ENCODE data around the gene PREX1.

PREX1 gene

DNA sequence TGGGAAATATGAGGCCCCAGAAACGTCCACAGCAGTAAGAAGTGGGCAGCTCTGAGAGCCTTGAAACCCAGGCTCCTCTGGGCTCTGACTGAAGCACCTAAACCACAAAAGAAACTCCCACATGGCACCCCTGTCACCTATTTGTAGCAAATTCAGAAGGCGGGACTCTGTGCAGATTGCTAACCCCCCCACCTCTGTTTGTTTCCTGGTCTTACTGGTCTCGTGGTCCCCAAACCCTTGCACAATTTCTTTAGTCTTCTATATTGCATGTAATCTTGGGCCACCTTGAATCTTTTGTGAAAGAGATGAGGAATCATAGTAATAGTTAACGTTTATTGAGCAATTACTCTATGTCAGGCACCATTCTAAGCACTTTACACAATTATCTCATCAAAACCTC, 154.3 kb downstream of the PREX1 start:
- Histone ChIP-seq H3K9me3 (no peaks in the 10 kb centered on the region), H3K27me3 (ENCODE audit: low read depth) (no peaks in the 10 kb centered on the region), H3K4me3 (no peak overlapping the region), H3K36me3 (replicated peaks) (no peaks in the 10 kb centered on the region), H3K4me1 (no peaks in the 10 kb centered on the region)
- no peak for DNase-seq (ENCODE audit: low spot score in 2 of 2)
- in situ Hi-C loops (cut with MboI; ENCODE audit: low sequenced_read_pairs) = no loop called here

GRCh38 chr20:48672324-48672723, 155.5 kb downstream of the PREX1 start:
- no peaks in the 10 kb centered on the region for H3K9me3 ChIP-seq
- H3K36me3 ChIP-seq (replicated peaks) = no peaks in the 10 kb centered on the region
- no peaks in the 10 kb centered on the region for H3K27me3 ChIP-seq (ENCODE audit: low read depth)
- in situ Hi-C loops (cut with MboI; ENCODE audit: low sequenced_read_pairs) = no loop called here
- H3K4me1 ChIP-seq = no peaks in the 10 kb centered on the region
- no peak for DNase-seq (ENCODE audit: low spot score in 2 of 2)
- no peak overlapping the region for H3K4me3 ChIP-seq

DNA sequence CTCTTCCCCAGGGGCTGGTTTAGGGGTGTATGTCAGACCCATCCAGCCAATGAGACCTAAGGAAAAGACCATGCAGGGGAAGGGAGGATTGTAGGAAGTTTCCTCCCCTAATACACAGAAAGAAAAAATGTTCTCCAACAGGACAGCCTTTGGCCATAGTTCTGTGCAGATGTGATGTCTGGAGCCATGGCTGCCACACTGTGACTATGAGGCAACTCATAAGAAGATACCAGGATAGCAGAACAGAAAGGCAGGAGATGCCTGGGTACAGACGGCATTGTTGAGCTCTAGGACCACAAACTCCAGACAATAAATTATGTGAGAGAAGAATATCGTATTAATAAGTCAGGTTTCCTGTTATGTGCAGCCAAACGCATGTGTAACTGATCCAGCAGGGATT, 156.7 kb downstream of the PREX1 start:
- in situ Hi-C loops (cut with MboI; ENCODE audit: low sequenced_read_pairs) = no loop called here

GRCh38 chr20:48669946-48670605, 157.7 kb downstream of the PREX1 start:
- Histone ChIP-seq H3K4me1 (no peaks in the 10 kb centered on the region), H3K4me3 (no peak overlapping the region), H3K27me3 (ENCODE audit: low read depth) (no peaks in the 10 kb centered on the region), H3K9me3 (peaks cover 3% of the 10 kb centered on the region; the same call in 1 of the 2 replicates), H3K36me3 (replicated peaks) (no peaks in the 10 kb centered on the region)
- DNase-seq (ENCODE audit: low spot score in 2 of 2) = no peak
- in situ Hi-C loops (cut with MboI; ENCODE audit: low sequenced_read_pairs) = no loop called here

More for the DNA sequence above, 156.7 kb downstream of the PREX1 start:
- Histone ChIP-seq H3K27me3 (ENCODE audit: low read depth) (no peaks in the 10 kb centered on the region), H3K4me1 (no peaks in the 10 kb centered on the region), H3K4me3 (no peak overlapping the region), H3K9me3 (no peaks in the 10 kb centered on the region), H3K36me3 (replicated peaks) (no peaks in the 10 kb centered on the region)
- DNase-seq (ENCODE audit: low spot score in 2 of 2) = no peak

- H3K4me3 ChIP-seq = no peak overlapping the region
- H3K4me1 ChIP-seq = no peaks in the 10 kb centered on the region
- no peaks in the 10 kb centered on the region for H3K27me3 ChIP-seq (ENCODE audit: low read depth)
- no peak for DNase-seq (ENCODE audit: low spot score in 2 of 2)
- in situ Hi-C loops (cut with MboI; ENCODE audit: low sequenced_read_pairs) = no loop called here
- peaks cover 3% of the 10 kb centered on the region; the same call in 1 of the 2 replicates for H3K9me3 ChIP-seq
- no peaks in the 10 kb centered on the region for H3K36me3 ChIP-seq (replicated peaks)
Measured at GRCh38 chr20:48668451-48668946, 159.3 kb downstream of the PREX1 start.

DNA sequence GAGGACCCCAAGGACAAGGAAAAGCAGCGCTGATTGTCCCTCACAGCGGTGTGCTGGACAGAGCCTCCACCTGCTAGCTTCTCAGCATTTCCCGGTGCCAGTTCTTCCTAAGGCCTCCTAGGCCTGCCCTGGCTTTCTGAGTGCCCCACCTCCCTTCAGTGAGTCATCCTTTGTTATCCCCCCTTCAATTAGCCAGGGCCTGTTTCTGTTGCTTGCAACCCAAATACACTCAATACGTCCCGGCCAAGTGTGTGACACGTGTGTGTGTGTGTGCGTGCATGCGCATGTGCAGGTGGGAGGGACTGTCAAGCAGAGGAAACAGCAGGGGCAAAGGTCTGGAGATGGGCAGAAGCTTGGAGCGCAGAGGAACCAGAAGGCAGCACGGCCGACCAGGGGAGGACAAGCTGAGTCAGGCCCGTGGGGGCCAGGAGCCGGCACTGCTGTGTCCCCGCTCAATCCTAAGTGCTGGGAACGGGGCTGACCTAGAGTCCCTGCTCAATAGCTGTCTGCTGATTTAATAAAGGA, 159.8 kb downstream of the PREX1 start:
- no peaks in the 10 kb centered on the region for H3K27me3 ChIP-seq (ENCODE audit: low read depth)
- no peak for DNase-seq (ENCODE audit: low spot score in 2 of 2)
- no peaks in the 10 kb centered on the region for H3K4me1 ChIP-seq
- no peaks in the 10 kb centered on the region for H3K36me3 ChIP-seq (replicated peaks)
- H3K4me3 ChIP-seq = no peak overlapping the region
- peaks cover 3% of the 10 kb centered on the region; the same call in 1 of the 2 replicates for H3K9me3 ChIP-seq
- in situ Hi-C loops (cut with MboI; ENCODE audit: low sequenced_read_pairs) = no loop called here

- no peaks in the 10 kb centered on the region for H3K4me1 ChIP-seq
- peaks cover 3% of the 10 kb centered on the region; the same call in 1 of the 2 replicates for H3K9me3 ChIP-seq
- no peaks in the 10 kb centered on the region for H3K36me3 ChIP-seq (replicated peaks)
- H3K4me3 ChIP-seq = no peak overlapping the region
- in situ Hi-C loops (cut with MboI; ENCODE audit: low sequenced_read_pairs) = no loop called here
- H3K27me3 ChIP-seq (ENCODE audit: low read depth) = no peaks in the 10 kb centered on the region
- no peak for DNase-seq (ENCODE audit: low spot score in 2 of 2)
Measured at GRCh38 chr20:48667481-48667880, 160.3 kb downstream of the PREX1 start.

GRCh38 chr20:48665785-48666184, 162.0 kb downstream of the PREX1 start:
- in situ Hi-C loops (cut with MboI; ENCODE audit: low sequenced_read_pairs) = no loop called here
- H3K27me3 ChIP-seq (ENCODE audit: low read depth) = no peaks in the 10 kb centered on the region
- no peaks in the 10 kb centered on the region for H3K36me3 ChIP-seq (replicated peaks)
- H3K9me3 ChIP-seq = peaks cover 3% of the 10 kb centered on the region; the same call in 1 of the 2 replicates
- no peaks in the 10 kb centered on the region for H3K4me1 ChIP-seq
- no peak overlapping the region for H3K4me3 ChIP-seq
- no peak for DNase-seq (ENCODE audit: low spot score in 2 of 2)

GRCh38 chr20:48662711-48663110, 165.1 kb downstream of the PREX1 start:
- H3K4me3 ChIP-seq = no peak overlapping the region
- no peaks in the 10 kb centered on the region for H3K4me1 ChIP-seq
- no peak for DNase-seq (ENCODE audit: low spot score in 2 of 2)
- H3K9me3 ChIP-seq = peaks cover 3% of the 10 kb centered on the region; the same call in 1 of the 2 replicates
- no peaks in the 10 kb centered on the region for H3K36me3 ChIP-seq (replicated peaks)
- H3K27me3 ChIP-seq (ENCODE audit: low read depth) = no peaks in the 10 kb centered on the region
- in situ Hi-C loops (cut with MboI; ENCODE audit: low sequenced_read_pairs) = no loop called here

- Histone ChIP-seq H3K36me3 (replicated peaks) (no peaks in the 10 kb centered on the region), H3K4me1 (no peaks in the 10 kb centered on the region), H3K9me3 (peaks cover 3% of the 10 kb centered on the region; the same call in 1 of the 2 replicates), H3K27me3 (ENCODE audit: low read depth) (no peaks in the 10 kb centered on the region), H3K4me3 (no peak overlapping the region)
- in situ Hi-C loops (cut with MboI; ENCODE audit: low sequenced_read_pairs) = no loop called here
- DNase-seq (ENCODE audit: low spot score in 2 of 2) = no peak
Measured at GRCh38 chr20:48661575-48662455, 166.0 kb downstream of the PREX1 start.

GRCh38 chr20:48660788-48661187, 167.0 kb downstream of the PREX1 start:
- Histone ChIP-seq H3K9me3 (peaks cover 3% of the 10 kb centered on the region; the same call in 1 of the 2 replicates), H3K27me3 (ENCODE audit: low read depth) (no peaks in the 10 kb centered on the region), H3K36me3 (replicated peaks) (no peaks in the 10 kb centered on the region), H3K4me3 (no peak overlapping the region), H3K4me1 (no peaks in the 10 kb centered on the region)
- in situ Hi-C loops (cut with MboI; ENCODE audit: low sequenced_read_pairs) = no loop called here
- DNase-seq (ENCODE audit: low spot score in 2 of 2) = no peak

DNA sequence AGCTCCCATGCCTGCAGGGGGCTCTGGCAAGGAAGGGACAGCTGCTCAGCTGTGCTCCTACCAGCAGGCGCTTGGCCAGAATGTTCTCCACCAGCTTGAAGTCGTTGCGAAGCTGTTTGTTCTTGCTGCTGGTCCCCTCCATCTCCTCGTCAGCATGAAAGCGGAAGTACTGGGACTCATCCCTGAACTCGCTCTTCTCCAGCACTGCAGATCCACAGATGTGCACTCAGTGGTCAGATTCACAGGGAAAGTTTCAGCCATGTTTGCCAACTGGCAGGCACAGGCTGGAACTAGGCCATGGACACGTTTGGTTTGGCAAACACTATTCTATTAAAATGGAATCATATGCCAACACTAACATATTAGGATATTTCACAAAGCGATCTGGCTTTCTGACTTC, 167.9 kb downstream of the PREX1 start:
- H3K36me3 ChIP-seq (replicated peaks) = no peaks in the 10 kb centered on the region
- no peaks in the 10 kb centered on the region for H3K27me3 ChIP-seq (ENCODE audit: low read depth)
- H3K9me3 ChIP-seq = no peaks in the 10 kb centered on the region
- no peak for DNase-seq (ENCODE audit: low spot score in 2 of 2)
- in situ Hi-C loops (cut with MboI; ENCODE audit: low sequenced_read_pairs) = loop anchor here (5.0 kb wide), 1 partner anchor 247 kb away; no protein-coding TSS in a partner anchor
- no peak overlapping the region for H3K4me3 ChIP-seq
- no peaks in the 10 kb centered on the region for H3K4me1 ChIP-seq

DNA sequence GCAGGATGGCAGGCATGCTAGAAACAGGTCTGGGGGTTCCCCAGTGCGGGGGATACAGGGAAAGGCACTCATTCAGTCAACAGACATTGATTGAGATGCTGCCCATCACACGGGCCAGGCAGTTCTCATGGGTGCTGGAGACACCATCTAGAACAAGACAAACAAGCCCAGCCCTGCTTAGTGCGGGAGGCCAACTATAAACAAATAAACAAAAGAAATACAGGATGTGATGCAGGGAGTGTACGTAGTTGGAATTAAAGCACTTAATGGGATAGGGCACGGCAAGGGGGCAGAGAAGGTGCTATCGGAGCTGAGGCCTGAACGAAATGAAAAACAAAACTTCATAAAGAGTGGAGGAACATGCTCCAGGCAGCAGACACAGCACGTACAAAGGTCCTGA, 169.3 kb downstream of the PREX1 start:
- no peak for DNase-seq (ENCODE audit: low spot score in 2 of 2)
- H3K36me3 ChIP-seq (replicated peaks) = no peaks in the 10 kb centered on the region
- no peaks in the 10 kb centered on the region for H3K27me3 ChIP-seq (ENCODE audit: low read depth)
- H3K9me3 ChIP-seq = no peaks in the 10 kb centered on the region
- in situ Hi-C loops (cut with MboI; ENCODE audit: low sequenced_read_pairs) = loop anchor here (5.0 kb wide), 1 partner anchor 249 kb away; no protein-coding TSS in a partner anchor
- no peak overlapping the region for H3K4me3 ChIP-seq
- H3K4me1 ChIP-seq = no peaks in the 10 kb centered on the region

DNA sequence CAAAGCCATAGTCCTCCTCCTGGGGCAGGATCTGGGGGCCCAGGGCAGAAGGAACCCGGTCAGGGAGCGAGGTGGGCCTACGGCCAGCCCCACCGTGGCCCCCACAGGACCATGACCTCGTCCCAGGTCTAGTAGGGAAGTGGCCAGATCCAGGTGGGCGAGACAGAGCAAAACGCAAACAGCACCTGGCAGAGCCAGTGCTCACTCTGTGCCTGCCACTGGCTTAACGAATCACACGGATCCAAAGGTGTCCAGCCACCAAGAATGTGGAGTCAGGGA, 169.7 kb downstream of the PREX1 start:
- Histone ChIP-seq H3K4me1 (no peaks in the 10 kb centered on the region), H3K9me3 (no peaks in the 10 kb centered on the region), H3K36me3 (replicated peaks) (no peaks in the 10 kb centered on the region), H3K4me3 (no peak overlapping the region), H3K27me3 (ENCODE audit: low read depth) (no peaks in the 10 kb centered on the region)
- in situ Hi-C loops (cut with MboI; ENCODE audit: low sequenced_read_pairs) = loop anchor here (5.0 kb wide), 1 partner anchor 249 kb away; no protein-coding TSS in a partner anchor
- DNase-seq (ENCODE audit: low spot score in 2 of 2) = no peak

Data from HAP-1 (cell line).